Osteoblast (primary cell): ENCODE measurements around the gene LCTL. TPM values are rescaled to one million over a fixed set of nuclear protein-coding genes. Genes with fewer than 3 reads are reported as not detected.

ENCODE experiments used
- DNase-seq: peaks from one replicate; pipeline ENCODE4 v3.0.0; 2011; ENCODE audit warnings: low spot score, mixed read lengths; ENCODE audit not compliant: insufficient read length; ENCODE audit errors: missing footprints
- H2AFZ ChIP-seq: 2 replicates; pipeline ENCODE4 v1.6.0; 2011; ENCODE audit warnings: mild to moderate bottlenecking, low read length
- H3K27ac ChIP-seq: 2 replicates; pipeline ENCODE4 v1.5.1; 2011; ENCODE audit warnings: mild to moderate bottlenecking, low read depth, low read length, moderate library complexity
- H3K27me3 ChIP-seq: 2 replicates; pipeline ENCODE4 v1.6.0; 2012; ENCODE audit warnings: mild to moderate bottlenecking, control low read depth, inconsistent platforms, low read length, moderate library complexity; ENCODE audit not compliant: insufficient read depth
- H3K36me3 ChIP-seq: 2 replicates; pipeline ENCODE4 v1.5.1; 2011; ENCODE audit warnings: mild to moderate bottlenecking, low read length, control low read depth, moderate library complexity; ENCODE audit not compliant: insufficient read depth
- H3K4me1 ChIP-seq: 2 replicates; pipeline ENCODE4 v1.5.1; 2011; ENCODE audit warnings: mild to moderate bottlenecking, low read length, control low read depth, moderate library complexity; ENCODE audit not compliant: insufficient read depth
- H3K4me2 ChIP-seq: 2 replicates; pipeline ENCODE4 v1.6.0; 2011; ENCODE audit warnings: mild to moderate bottlenecking, low read length; ENCODE audit not compliant: insufficient read depth
- H3K4me3 ChIP-seq: fragments of 200-600 bp; sonication (generic); 3 replicates; pipeline ENCODE4 v1.5.1; 2012; ENCODE audit warnings: mild to moderate bottlenecking, low read length, inconsistent platforms; ENCODE audit not compliant: insufficient read depth
- H3K79me2 ChIP-seq: 2 replicates; pipeline ENCODE4 v1.6.0; 2012; ENCODE audit warnings: mild to moderate bottlenecking, low read length, control low read depth, inconsistent platforms; ENCODE audit not compliant: insufficient read depth
- H3K9me3 ChIP-seq: 2 replicates; pipeline ENCODE4 v1.5.1; 2011; ENCODE audit warnings: low read depth, low read length, control low read depth
- H4K20me1 ChIP-seq: 2 replicates; pipeline ENCODE4 v1.6.0; 2012; ENCODE audit warnings: mild to moderate bottlenecking, low read length, control low read depth; ENCODE audit not compliant: insufficient read depth
- CTCF ChIP-seq: IDR thresholded peaks from 2 replicates; pipeline ENCODE4 v1.5.1; 2011; ENCODE audit warnings: mild to moderate bottlenecking, low read depth, low read length, moderate library complexity; ENCODE audit errors: extremely low read depth
- total RNA-seq: library from RNA; depleted of rRNA; stranded (reverse); fragments of >200 nt; gene quantifications from 2 replicates; pipeline ENCODE4 v1.2.3, GENCODE V29; 2012

Gene LCTL
- total RNA-seq, 1 donor: 1.4 TPM

- H3K4me3 ChIP-seq: no peak overlapping the region
- peak overlapping the region; percentile 56 for H2AFZ ChIP-seq
- H4K20me1 ChIP-seq: no peaks in the 10 kb centered on the region
- no peaks in the 10 kb centered on the region for H3K9me3 ChIP-seq
- H3K4me2 ChIP-seq: no peak overlapping the region
- TF ChIP-seq CTCF: no peak
- no peaks in the 10 kb centered on the region for H3K27me3 ChIP-seq
- H3K36me3 ChIP-seq: no peaks in the 10 kb centered on the region
- H3K79me2 ChIP-seq: no peaks in the 10 kb centered on the region
- H3K27ac ChIP-seq: no peak overlapping the region
- peak; percentile 49 for DNase-seq
- H3K4me1 ChIP-seq: peaks cover 25% of the 10 kb centered on the region
These were observed 16.3 kb upstream of the LCTL start for GRCh38 chr15:66581972-66582537.

GRCh38 chr15:66580643-66581042, 14.8 kb upstream of the LCTL start:
- no peaks in the 10 kb centered on the region for H3K9me3 ChIP-seq
- H3K27me3 ChIP-seq: no peaks in the 10 kb centered on the region
- no peak for TF ChIP-seq CTCF
- H3K27ac ChIP-seq: peak overlapping the region; percentile 4
- no peaks in the 10 kb centered on the region for H3K36me3 ChIP-seq
- no peak for DNase-seq
- H3K79me2 ChIP-seq: no peaks in the 10 kb centered on the region
- H3K4me3 ChIP-seq: no peak overlapping the region
- H4K20me1 ChIP-seq: no peaks in the 10 kb centered on the region
- H2AFZ ChIP-seq: peak overlapping the region; percentile 43
- peaks cover 25% of the 10 kb centered on the region for H3K4me1 ChIP-seq
- H3K4me2 ChIP-seq: peak overlapping the region; percentile 19

- Histone ChIP-seq H3K27me3 (no peaks in the 10 kb centered on the region), H2AFZ (peak overlapping the region; percentile 87), H3K9me3 (no peaks in the 10 kb centered on the region), H3K36me3 (no peaks in the 10 kb centered on the region), H3K4me2 (no peak overlapping the region), H3K79me2 (no peaks in the 10 kb centered on the region), H3K4me1 (peaks cover 43% of the 10 kb centered on the region), H3K27ac (peak overlapping the region; percentile 25), H3K4me3 (no peak overlapping the region), H4K20me1 (no peaks in the 10 kb centered on the region)
- no peak for TF ChIP-seq CTCF
- DNase-seq: peak; percentile 39
These were observed 12.6 kb upstream of the LCTL start for GRCh38 chr15:66578286-66578875.

DNA sequence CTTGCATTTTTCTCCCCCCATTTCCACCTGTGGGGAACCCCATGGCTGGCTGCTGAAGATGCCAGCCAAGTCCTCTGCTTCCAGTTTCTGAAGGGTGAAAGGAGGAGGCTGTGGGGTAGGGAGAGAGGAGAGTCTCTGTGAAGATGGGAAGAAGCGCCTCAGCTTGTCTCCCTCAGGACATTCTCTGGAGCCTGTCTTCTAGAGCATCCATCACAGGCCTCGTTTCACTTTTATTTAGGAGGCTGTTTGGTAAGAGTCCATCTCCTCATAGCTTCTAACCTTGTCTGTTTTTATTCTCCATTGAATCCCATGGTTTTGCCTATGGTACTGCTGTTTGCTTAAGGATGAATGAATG, 8.8 kb upstream of the LCTL start:
- H3K9me3 ChIP-seq: no peaks in the 10 kb centered on the region
- H3K4me1 ChIP-seq: peaks cover 31% of the 10 kb centered on the region
- no peak for DNase-seq
- TF ChIP-seq CTCF: no peak
- no peaks in the 10 kb centered on the region for H4K20me1 ChIP-seq
- peak overlapping the region; percentile 22 for H3K4me2 ChIP-seq
- H3K27ac ChIP-seq: peak overlapping the region; percentile 61
- no peaks in the 10 kb centered on the region for H3K27me3 ChIP-seq
- H3K79me2 ChIP-seq: no peaks in the 10 kb centered on the region
- peak overlapping the region; percentile 0 for H2AFZ ChIP-seq
- H3K36me3 ChIP-seq: no peaks in the 10 kb centered on the region
- no peak overlapping the region for H3K4me3 ChIP-seq
